ENCODE measurements around the gene MAP7. TPM values are rescaled to one million over a fixed set of nuclear protein-coding genes. Genes with fewer than 3 reads are reported as not detected.

Gene MAP7
- total and polyA plus RNA-seq, 2 donors (not counting 3 experiments of a cell fraction or from before 2014, with no cell fraction given) = 0.07 to 0.42 TPM

DNA sequence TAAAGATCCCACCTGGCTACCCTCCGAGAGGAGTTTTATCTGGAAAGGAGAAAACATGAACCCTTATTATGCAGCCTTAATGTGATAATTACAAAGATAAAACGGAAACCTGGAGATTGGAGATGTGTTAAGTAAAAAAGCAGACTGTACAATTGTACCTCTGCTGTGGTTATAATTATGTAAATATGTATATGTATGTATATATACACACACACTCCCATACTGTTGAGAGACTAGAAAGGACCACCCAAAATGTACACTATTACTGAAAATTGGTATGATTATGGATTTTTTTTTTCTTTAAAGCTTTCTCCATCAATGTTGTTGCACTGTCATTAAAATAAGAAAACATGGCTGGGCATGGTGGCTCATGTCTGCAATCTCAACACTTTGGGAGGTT, 188.4 kb downstream of the MAP7 start:
- CTCF ChIA-PET = no interaction called here
- FAIRE-seq (no peak), DNase-seq (ENCODE audit: low read depth, low spot score) (no peak)
- dilution Hi-C loops (cut with MboI; ENCODE audit: extremely low pct_ligation_motif_present, low sequenced_read_pairs) = no loop called here
- no peak overlapping the region for H3K27ac ChIP-seq (ENCODE audit: insufficient read depth, low read depth, low read length)
- no peaks in the 10 kb centered on the region for H3K9me3 ChIP-seq (replicated peaks; ENCODE audit: control insufficient read depth, insufficient read depth, low read length)
- TF ChIP-seq, protein P1, sequence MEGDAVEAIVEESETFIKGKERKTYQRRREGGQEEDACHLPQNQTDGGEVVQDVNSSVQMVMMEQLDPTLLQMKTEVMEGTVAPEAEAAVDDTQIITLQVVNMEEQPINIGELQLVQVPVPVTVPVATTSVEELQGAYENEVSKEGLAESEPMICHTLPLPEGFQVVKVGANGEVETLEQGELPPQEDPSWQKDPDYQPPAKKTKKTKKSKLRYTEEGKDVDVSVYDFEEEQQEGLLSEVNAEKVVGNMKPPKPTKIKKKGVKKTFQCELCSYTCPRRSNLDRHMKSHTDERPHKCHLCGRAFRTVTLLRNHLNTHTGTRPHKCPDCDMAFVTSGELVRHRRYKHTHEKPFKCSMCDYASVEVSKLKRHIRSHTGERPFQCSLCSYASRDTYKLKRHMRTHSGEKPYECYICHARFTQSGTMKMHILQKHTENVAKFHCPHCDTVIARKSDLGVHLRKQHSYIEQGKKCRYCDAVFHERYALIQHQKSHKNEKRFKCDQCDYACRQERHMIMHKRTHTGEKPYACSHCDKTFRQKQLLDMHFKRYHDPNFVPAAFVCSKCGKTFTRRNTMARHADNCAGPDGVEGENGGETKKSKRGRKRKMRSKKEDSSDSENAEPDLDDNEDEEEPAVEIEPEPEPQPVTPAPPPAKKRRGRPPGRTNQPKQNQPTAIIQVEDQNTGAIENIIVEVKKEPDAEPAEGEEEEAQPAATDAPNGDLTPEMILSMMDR (IDR thresholded peaks at IDR 0.05; ENCODE audit: extremely low read depth in 1 of 2, insufficient read depth in 1 of 2, low read depth in 1 of 2, low read length in 2 of 2) = no peak
- TF ChIP-seq JUN (IDR thresholded peaks at IDR 0.05; ENCODE audit: borderline replicate concordance, insufficient read depth, insufficient read length, low read depth) = no peak
- no peak for TF ChIP-seq POLR2A (IDR thresholded peaks at IDR 0.05; ENCODE audit: low read depth, low read length)
- TF ChIP-seq GATA2 (IDR thresholded peaks at IDR 0.05; ENCODE audit: insufficient read depth, insufficient read length, low read depth, low read length) = no peak
- TF ChIP-seq, protein P2, sequence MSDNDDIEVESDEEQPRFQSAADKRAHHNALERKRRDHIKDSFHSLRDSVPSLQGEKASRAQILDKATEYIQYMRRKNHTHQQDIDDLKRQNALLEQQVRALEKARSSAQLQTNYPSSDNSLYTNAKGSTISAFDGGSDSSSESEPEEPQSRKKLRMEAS (IDR thresholded peaks at IDR 0.05; ENCODE audit: insufficient read depth, insufficient read length) = no peak
- no peak for TF ChIP-seq MYC (IDR thresholded peaks at IDR 0.05; ENCODE audit: low read depth, low read length)
- TF ChIP-seq FOS (IDR thresholded peaks at IDR 0.05; ENCODE audit: borderline replicate concordance, insufficient read depth, low read length) = no peak
- no peak for TF ChIP-seq POLR2AphosphoS5 (IDR thresholded peaks at IDR 0.05; ENCODE audit: insufficient read depth, low read depth, low read length)
- TF ChIP-seq EZH2 (IDR thresholded peaks at IDR 0.05; ENCODE audit: borderline replicate concordance, low read depth, low read length, severe bottlenecking) = no peak
- no peak overlapping the region for H3K4me2 ChIP-seq (ENCODE audit: insufficient read depth, low read length)
- H3K9ac ChIP-seq (replicated peaks; ENCODE audit: extremely low read depth, insufficient read depth, low read length) = no peak overlapping the region
- intact Hi-C loops (cut with micrococcal nuclease) = no loop called here
- POLR2A ChIA-PET = no interaction called here
- no peaks in the 10 kb centered on the region for H3K79me2 ChIP-seq (ENCODE audit: control insufficient read depth, insufficient read depth, low read length)
- H2AFZ ChIP-seq (ENCODE audit: low read depth, low read length) = no peak overlapping the region
- H3K36me3 ChIP-seq (ENCODE audit: control insufficient read depth in 2 of 2, extremely low read depth in 1 of 2, insufficient read depth in 2 of 2, low read length in 2 of 2) = no peaks in the 10 kb centered on the region
- no peaks in the 10 kb centered on the region for H3K4me1 ChIP-seq (ENCODE audit: control insufficient read depth, extremely low read depth, insufficient read depth, low read length)
- peaks cover 0 to 2% of the 10 kb centered on the region in 2 experiments for H3K27me3 ChIP-seq (ENCODE audit: control insufficient read depth in 2 of 2, insufficient read depth in 2 of 2, low read length in 2 of 2)
- no peak overlapping the region for H3K4me3 ChIP-seq (replicated peaks in 1 of 3; ENCODE audit: insufficient read depth in 1 of 3, low read depth in 1 of 3, low read length in 3 of 3)
- no peaks in the 10 kb centered on the region for H3K9me1 ChIP-seq (replicated peaks; ENCODE audit: control insufficient read depth, extremely low read depth, insufficient read depth, low read length)
- H4K20me1 ChIP-seq (replicated peaks; ENCODE audit: control insufficient read depth, extremely low read depth, insufficient read depth, low read length) = no peaks in the 10 kb centered on the region
- BruUV-seq (replicated peaks) = no TSS peak
